ENCODE measurements around the gene RNF17.

GRCh38 chr13:24719139-24719538 lies 44.8 kb upstream of the RNF17 start:
- TF ChIP-seq EZH2 (IDR thresholded peaks at IDR 0.05; ENCODE audit: insufficient read depth, poor library complexity, severe bottlenecking), result no peak
- TF ChIP-seq EZH2phosphoT487 (IDR thresholded peaks at IDR 0.05; ENCODE audit: insufficient read depth, low read depth), result no peak
